Panc1 (cell line): Measurements from ENCODE around the gene FAM47B. TPM values are rescaled to one million over a fixed set of nuclear protein-coding genes. Genes with fewer than 3 reads are reported as not detected.

Experiments
- ATAC-seq: fragments of 200-7000 bp; cut with Tn5 transposase; 2 replicates; pipeline ENCODE4 v1.9.1; 2020; ENCODE audit warnings: mild to moderate bottlenecking, moderate library complexity
- BruUV-seq: library from RNA; stranded (reverse); fragments of 400-500 nt; replicated peaks from 2 replicates; lab custom pipeline; 2021; lab: Mats Ljungman, UMichigan
- CTCF ChIA-PET: fragments of 300-600 bp; sonication (Branson Sonifier 250); formaldehyde crosslinking; loops from one replicate; lab custom pipeline; 2022; ENCODE audit warnings: antibody characterized with exemption; lab: Charles Lee
- POLR2A ChIA-PET: fragments of 300-600 bp; sonication (Branson Sonifier 250); formaldehyde crosslinking; loops from one replicate; lab custom pipeline; 2022; ENCODE audit warnings: antibody characterized with exemption; lab: Charles Lee
- DNase-seq: peaks from one replicate; pipeline ENCODE4 v3.0.0-alpha.2; 2010; ENCODE audit warnings: low read depth, low spot score
- H3K27ac ChIP-seq: 2 replicates; pipeline ENCODE4 v1.5.1; 2011; ENCODE audit warnings: mild to moderate bottlenecking, low read length, inconsistent platforms
- H3K27me3 ChIP-seq: fragments of 200-500 bp; sonication (Bioruptor generic); 2 replicates; pipeline ENCODE4 v1.6.0; 2014; ENCODE audit warnings: low read length, inconsistent platforms; ENCODE audit not compliant: control insufficient read depth, insufficient read depth
- H3K36me3 ChIP-seq: fragments of 200-500 bp; sonication (Bioruptor generic); 2 replicates; pipeline ENCODE4 v1.5.1; 2014; ENCODE audit warnings: inconsistent platforms, mild to moderate bottlenecking, low read length, moderate library complexity; ENCODE audit not compliant: control insufficient read depth, insufficient read depth
- H3K4me1 ChIP-seq: 2 replicates; pipeline ENCODE4 v1.5.1; 2011; ENCODE audit warnings: inconsistent platforms, mild to moderate bottlenecking, low read length, moderate library complexity; ENCODE audit not compliant: control insufficient read depth, insufficient read depth
- H3K4me3 ChIP-seq, 2 experiments: 2 replicates each; pipeline ENCODE4 v1.5.1; 2011 to 2012; ENCODE audit warnings: low read depth in 2 of 2, low read length in 2 of 2, mild to moderate bottlenecking in 2 of 2, inconsistent platforms in 1 of 2, moderate library complexity in 1 of 2
- H3K9me3 ChIP-seq: fragments of 200-500 bp; sonication (Bioruptor generic); 2 replicates; pipeline ENCODE4 v1.5.1; 2014; ENCODE audit warnings: low read depth, mild to moderate bottlenecking, inconsistent platforms, low read length, moderate library complexity; ENCODE audit not compliant: control insufficient read depth, insufficient read depth
- CTCF ChIP-seq: fragments of 450-650 bp; IDR thresholded peaks from 2 replicates; pipeline ENCODE4 v1.5.1; 2017; ENCODE audit warnings: mild to moderate bottlenecking
- POLR2AphosphoS5 ChIP-seq: IDR thresholded peaks from 2 replicates; pipeline ENCODE4 v1.6.1; 2012; ENCODE audit warnings: mild to moderate bottlenecking, low read depth, low read length, moderate library complexity
- REST ChIP-seq, 2 experiments: IDR thresholded peaks; 2 replicates each; pipeline ENCODE4 v1.6.1; 2011 to 2012; ENCODE audit warnings: low read depth in 2 of 2, control low read depth in 1 of 2, low read length in 1 of 2, mild to moderate bottlenecking in 1 of 2, moderate library complexity in 1 of 2; ENCODE audit not compliant: insufficient read depth in 1 of 2
- SIN3A ChIP-seq: IDR thresholded peaks from 2 replicates; pipeline ENCODE4 v1.6.1; 2012; ENCODE audit warnings: low read depth, mild to moderate bottlenecking, low read length, moderate library complexity, borderline replicate concordance; ENCODE audit not compliant: insufficient read depth
- TCF7L2 ChIP-seq: IDR thresholded peaks from 2 replicates; pipeline ENCODE4 v1.6.1; 2011; ENCODE audit warnings: mild to moderate bottlenecking, low read depth, low read length, inconsistent platforms
- in situ Hi-C: cut with HindIII; loops from 2 replicates; pipeline ENCODE4 v1.10.0; 2016; ENCODE audit warnings: low sequenced_read_pairs, low pct_unique_long_range_greater_than_20kb
- intact Hi-C: fragments of 100-400 bp; cut with micrococcal nuclease; formaldehyde crosslinking; loops from one replicate; pipeline ENCODE4 v1.10.0; 2022; ENCODE audit not compliant: unreplicated experiment
- total RNA-seq: library from RNA; stranded (reverse); gene quantifications from one replicate; pipeline ENCODE4 v1.2.1, GENCODE V29; 2021; ENCODE audit not compliant: unreplicated experiment

The FAM47B gene
- total RNA-seq, 1 experiment from 2014 or later: not detected

GRCh38 chrX:34903316-34903715 is 39.3 kb upstream of the FAM47B start:
- in situ Hi-C loops (no loop called here), intact Hi-C loops (no loop called here)
- DNase-seq (no peak), ATAC-seq (no peak)
- BruUV-seq: no TSS peak
- Histone ChIP-seq H3K27me3 (no peaks in the 10 kb centered on the region), H3K9me3 (no peaks in the 10 kb centered on the region), H3K27ac (no peak overlapping the region), H3K36me3 (no peaks in the 10 kb centered on the region), H3K4me3 (no peak overlapping the region), H3K4me1 (no peaks in the 10 kb centered on the region)
- CTCF ChIA-PET: no interaction called here
- TF ChIP-seq TCF7L2 (no peak), POLR2AphosphoS5 (no peak), SIN3A (no peak), CTCF (no peak), REST (IDR thresholded peaks at IDR 0.05; ENCODE audit: insufficient read depth in 1 of 2, low read depth in 2 of 2, low read length in 1 of 2) (no peak)
- POLR2A ChIA-PET: no interaction called here

- no peaks in the 10 kb centered on the region for H3K9me3 ChIP-seq
- in situ Hi-C loops: no loop called here
- H3K36me3 ChIP-seq: no peaks in the 10 kb centered on the region
- BruUV-seq: no TSS peak
- no peaks in the 10 kb centered on the region for H3K4me1 ChIP-seq
- no peak for DNase-seq
- no peak overlapping the region for H3K27ac ChIP-seq
- H3K27me3 ChIP-seq: no peaks in the 10 kb centered on the region
- no peak for ATAC-seq
- ChIA-PET POLR2A (no interaction called here), CTCF (no interaction called here)
- no peak for TF ChIP-seq SIN3A
- no peak for TF ChIP-seq TCF7L2
- no peak for TF ChIP-seq CTCF
- no peak for TF ChIP-seq REST (IDR thresholded peaks at IDR 0.05; ENCODE audit: insufficient read depth in 1 of 2, low read depth in 2 of 2, low read length in 1 of 2)
- TF ChIP-seq POLR2AphosphoS5: no peak
- intact Hi-C loops: no loop called here
- H3K4me3 ChIP-seq: no peak overlapping the region
These were observed 33.4 kb upstream of the FAM47B start for GRCh38 chrX:34909151-34909550.
